Kidney epithelial cell (primary cell): ENCODE results near the gene NEK6. TPM values are rescaled to one million over a fixed set of nuclear protein-coding genes. Genes with fewer than 3 reads are reported as not detected.

Source experiments
- DNase-seq: peaks from one replicate; pipeline ENCODE4 v3.0.0-alpha.2; 2010; ENCODE audit warnings: low read depth
- H3K27me3 ChIP-seq: 2 replicates; pipeline ENCODE4 v1.6.0; 2011; ENCODE audit warnings: low read length; ENCODE audit not compliant: control insufficient read depth, insufficient read depth
- H3K36me3 ChIP-seq: 2 replicates; pipeline ENCODE4 v1.5.1; 2011; ENCODE audit warnings: low read length; ENCODE audit not compliant: control insufficient read depth, insufficient read depth
- H3K4me3 ChIP-seq: 2 replicates; pipeline ENCODE4 v1.5.1; 2011; ENCODE audit warnings: low read depth, mild to moderate bottlenecking, control low read depth, low read length
- CTCF ChIP-seq: IDR thresholded peaks from 2 replicates; pipeline ENCODE4 v1.5.1; 2011; ENCODE audit warnings: mild to moderate bottlenecking, moderate library complexity, low read length, control low read depth, inconsistent platforms; ENCODE audit not compliant: insufficient read depth, poor library complexity, severe bottlenecking
- total RNA-seq: library from RNA; depleted of rRNA; stranded (reverse); fragments of >200 nt; gene quantifications from 2 replicates; pipeline ENCODE4 v1.2.3, GENCODE V29; 2015

Gene NEK6
- total RNA-seq, 1 donor from 2014 or later: 17.8 TPM

GRCh38 chr9:124394167-124394566, 136.4 kb downstream of the NEK6 start:
- Histone ChIP-seq H3K36me3 (peaks cover 1% of the 10 kb centered on the region), H3K4me3 (no peak overlapping the region), H3K27me3 (no peaks in the 10 kb centered on the region)
- no peak for DNase-seq
- TF ChIP-seq CTCF: no peak

- no peak for DNase-seq
- no peak overlapping the region for H3K4me3 ChIP-seq
- H3K36me3 ChIP-seq: peaks cover 1% of the 10 kb centered on the region
- H3K27me3 ChIP-seq: no peaks in the 10 kb centered on the region
- TF ChIP-seq CTCF: no peak
These were observed 136.8 kb downstream of the NEK6 start for GRCh38 chr9:124394596-124394995.

GRCh38 chr9:124395826-124396225, 138.1 kb downstream of the NEK6 start:
- Histone ChIP-seq H3K36me3 (peaks cover 1% of the 10 kb centered on the region), H3K27me3 (no peaks in the 10 kb centered on the region), H3K4me3 (no peak overlapping the region)
- DNase-seq: no peak
- no peak for TF ChIP-seq CTCF

- no peak for DNase-seq
- no peak for TF ChIP-seq CTCF
- Histone ChIP-seq H3K36me3 (peaks cover 1% of the 10 kb centered on the region), H3K4me3 (no peak overlapping the region), H3K27me3 (no peaks in the 10 kb centered on the region)
These were observed 140.6 kb downstream of the NEK6 start for GRCh38 chr9:124398191-124398935.

GRCh38 chr9:124399323-124399967, 141.7 kb downstream of the NEK6 start:
- no peak for DNase-seq
- no peaks in the 10 kb centered on the region for H3K27me3 ChIP-seq
- TF ChIP-seq CTCF: no peak
- H3K4me3 ChIP-seq: no peak overlapping the region
- H3K36me3 ChIP-seq: no peaks in the 10 kb centered on the region
